ENCODE data around the gene TBC1D14.

The TBC1D14 gene

DNA sequence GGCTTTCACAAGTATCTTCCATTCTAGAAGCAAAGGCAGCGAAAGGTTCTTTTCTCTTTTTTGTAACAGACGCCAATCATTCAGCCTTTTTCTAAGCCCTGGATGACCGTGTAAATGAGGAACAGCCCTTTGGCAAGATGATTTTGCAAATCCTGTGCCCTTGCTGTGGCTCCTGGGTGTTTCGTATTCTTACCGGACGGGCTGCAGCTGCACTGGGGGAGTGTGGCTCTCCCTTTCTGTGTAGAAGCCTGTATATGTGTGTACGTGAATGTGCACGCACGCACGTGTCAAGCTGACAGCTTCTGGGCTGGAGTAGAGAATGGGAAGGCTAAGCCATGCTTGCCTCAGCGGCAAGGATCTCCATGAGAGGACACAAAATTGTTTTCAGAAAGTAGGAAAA is 150.0 kb downstream of the TBC1D14 start:
- Histone ChIP-seq H3K36me3 (ENCODE audit: control insufficient read depth, insufficient read depth, low read length) (peaks cover 75% of the 10 kb centered on the region), H3K4me3 (ENCODE audit: low read depth, low read length) (no peak overlapping the region), H3K27ac (ENCODE audit: low read depth, low read length) (no peak overlapping the region), H3K9me3 (ENCODE audit: control insufficient read depth, insufficient read depth, low read depth, low read length) (no peaks in the 10 kb centered on the region), H3K4me1 (ENCODE audit: control insufficient read depth, insufficient read depth, low read length) (no peaks in the 10 kb centered on the region), H3K9ac (ENCODE audit: low read length) (no peak overlapping the region), H3K27me3 (ENCODE audit: control insufficient read depth, insufficient read depth, low read length) (no peaks in the 10 kb centered on the region)

DNA sequence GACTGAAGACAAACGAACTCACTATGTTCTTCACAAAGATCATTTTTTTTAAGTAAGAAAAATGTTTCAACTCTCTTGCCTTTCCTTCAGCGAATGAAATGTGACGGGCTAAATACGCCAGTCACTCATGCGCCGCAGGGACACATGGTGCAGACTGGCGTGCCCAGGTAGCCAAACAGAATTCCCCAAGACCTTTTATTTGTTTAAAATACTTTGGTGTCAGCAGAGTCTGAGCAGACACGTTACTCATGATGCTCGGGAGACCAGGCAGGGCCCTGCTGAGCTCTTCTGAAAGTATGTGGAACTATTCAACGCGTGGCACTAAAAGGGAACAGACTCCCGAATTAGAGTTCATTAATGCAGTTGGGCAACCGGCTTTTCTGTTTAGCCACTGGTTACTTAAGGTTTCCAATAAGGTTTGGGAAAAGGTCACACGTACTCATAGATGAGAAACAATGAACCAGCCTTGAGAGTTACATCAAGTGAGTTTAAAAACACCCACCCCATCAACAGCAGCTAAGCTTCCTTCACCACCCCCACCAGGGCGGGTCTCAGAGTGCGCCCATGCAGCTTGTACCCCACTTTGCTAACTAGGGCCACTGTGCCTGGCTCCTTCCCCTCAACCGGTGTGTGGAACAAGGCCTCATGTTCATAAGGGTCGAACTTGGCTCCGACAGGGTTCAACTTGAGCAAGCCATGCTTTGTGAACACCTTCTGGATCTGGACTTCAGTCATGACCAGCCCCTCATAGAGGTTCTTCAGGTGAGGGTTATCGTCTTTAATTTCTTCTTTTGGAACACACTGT is 150.9 kb downstream of the TBC1D14 start:
- Histone ChIP-seq H3K36me3 (ENCODE audit: control insufficient read depth, insufficient read depth, low read length) (peaks cover 70% of the 10 kb centered on the region), H3K4me3 (ENCODE audit: low read depth, low read length) (no peak overlapping the region), H3K27me3 (ENCODE audit: control insufficient read depth, insufficient read depth, low read length) (no peaks in the 10 kb centered on the region)

DNA sequence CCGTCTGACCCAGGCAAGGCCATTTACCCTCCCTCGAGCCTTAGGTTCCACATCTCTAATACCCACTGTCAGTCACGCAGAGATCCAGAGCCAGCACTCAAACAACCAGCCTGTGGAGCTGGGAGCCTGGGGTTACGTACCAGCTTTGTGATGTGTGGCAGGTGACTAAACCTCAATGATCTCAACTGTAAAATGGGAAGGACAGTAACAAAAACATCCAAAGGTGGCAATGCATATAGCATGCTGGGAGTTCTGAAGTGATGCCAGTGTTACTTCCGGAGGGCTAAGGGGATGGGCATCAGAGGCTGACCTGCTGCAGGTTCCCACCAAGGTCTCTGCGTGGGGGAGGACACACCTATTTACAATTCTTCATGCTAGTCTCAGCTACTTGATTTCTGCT is 152.2 kb downstream of the TBC1D14 start:
- H3K27ac ChIP-seq (ENCODE audit: low read depth, low read length), result no peak overlapping the region
- no peak overlapping the region for H3K9ac ChIP-seq (ENCODE audit: low read length)
- H3K9me3 ChIP-seq (ENCODE audit: control insufficient read depth, insufficient read depth, low read depth, low read length), result no peaks in the 10 kb centered on the region
- H3K27me3 ChIP-seq (ENCODE audit: control insufficient read depth, insufficient read depth, low read length), result no peaks in the 10 kb centered on the region
- H3K36me3 ChIP-seq (ENCODE audit: control insufficient read depth, insufficient read depth, low read length), result peaks cover 62% of the 10 kb centered on the region
- H3K4me3 ChIP-seq (ENCODE audit: low read depth, low read length), result no peak overlapping the region
- peaks cover 3% of the 10 kb centered on the region; the same call in 1 of the 2 replicates for H3K4me1 ChIP-seq (ENCODE audit: control insufficient read depth, insufficient read depth, low read length)

More for the DNA sequence above, 150.9 kb downstream of the TBC1D14 start:
- Histone ChIP-seq H3K27ac (ENCODE audit: low read depth, low read length) (no peak overlapping the region), H3K9ac (ENCODE audit: low read length) (no peak overlapping the region), H3K4me1 (ENCODE audit: control insufficient read depth, insufficient read depth, low read length) (no peaks in the 10 kb centered on the region), H3K9me3 (ENCODE audit: control insufficient read depth, insufficient read depth, low read depth, low read length) (no peaks in the 10 kb centered on the region)

GRCh38 chr4:7062816-7063215 is 153.2 kb downstream of the TBC1D14 start:
- H3K27me3 ChIP-seq (ENCODE audit: control insufficient read depth, insufficient read depth, low read length), result no peaks in the 10 kb centered on the region
- no peak overlapping the region for H3K4me3 ChIP-seq (ENCODE audit: low read depth, low read length)
- peaks cover 8% of the 10 kb centered on the region; the same call in 1 of the 2 replicates for H3K4me1 ChIP-seq (ENCODE audit: control insufficient read depth, insufficient read depth, low read length)
- H3K27ac ChIP-seq (ENCODE audit: low read depth, low read length), result no peak overlapping the region
- H3K36me3 ChIP-seq (ENCODE audit: control insufficient read depth, insufficient read depth, low read length), result peaks cover 60% of the 10 kb centered on the region
- H3K9me3 ChIP-seq (ENCODE audit: control insufficient read depth, insufficient read depth, low read depth, low read length), result no peaks in the 10 kb centered on the region
- H3K9ac ChIP-seq (ENCODE audit: low read length), result no peak overlapping the region

DNA sequence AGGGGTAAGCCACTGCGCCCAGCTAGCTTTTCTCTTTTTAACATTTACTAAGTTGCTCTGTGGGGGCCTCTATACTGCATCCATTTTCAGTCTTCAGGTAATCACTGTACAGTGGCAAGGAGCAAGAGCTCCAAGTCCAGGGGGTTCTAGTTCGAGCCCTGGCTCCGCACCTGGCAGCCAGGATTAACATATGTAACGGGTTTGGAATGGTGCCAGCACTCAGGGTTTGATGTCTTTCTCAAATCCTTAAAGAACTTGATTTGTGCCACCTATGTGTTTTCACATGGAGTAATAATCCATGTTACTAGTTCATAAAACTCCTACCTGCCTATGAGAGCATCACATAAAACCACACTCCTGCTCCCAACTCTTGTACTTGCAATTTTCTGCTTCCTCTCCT is 153.7 kb downstream of the TBC1D14 start:
- Histone ChIP-seq H3K4me3 (ENCODE audit: low read depth, low read length) (no peak overlapping the region), H3K27ac (ENCODE audit: low read depth, low read length) (no peak overlapping the region), H3K9ac (ENCODE audit: low read length) (no peak overlapping the region), H3K4me1 (ENCODE audit: control insufficient read depth, insufficient read depth, low read length) (peaks cover 8% of the 10 kb centered on the region; the same call in 1 of the 2 replicates), H3K27me3 (ENCODE audit: control insufficient read depth, insufficient read depth, low read length) (no peaks in the 10 kb centered on the region), H3K9me3 (ENCODE audit: control insufficient read depth, insufficient read depth, low read depth, low read length) (no peaks in the 10 kb centered on the region), H3K36me3 (ENCODE audit: control insufficient read depth, insufficient read depth, low read length) (peaks cover 60% of the 10 kb centered on the region)

DNA sequence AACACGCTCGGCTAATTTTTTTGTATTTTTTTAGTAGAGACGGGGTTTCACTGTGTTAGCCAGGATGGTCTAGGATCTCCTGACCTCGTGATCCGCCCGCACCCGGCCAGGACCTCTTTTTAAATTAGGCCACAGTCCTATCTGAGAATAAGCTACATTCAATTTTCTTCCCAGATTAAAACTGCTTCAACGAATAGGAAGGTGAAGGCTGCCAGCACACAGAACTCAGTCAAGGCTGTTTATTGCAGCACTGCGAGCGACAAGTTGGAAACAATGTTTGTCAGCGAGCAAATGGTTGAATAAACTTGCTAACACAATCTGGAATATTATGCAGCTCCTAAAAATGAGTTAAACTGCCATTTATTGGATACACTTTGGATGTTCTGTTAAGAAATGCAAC is 156.4 kb downstream of the TBC1D14 start:
- Histone ChIP-seq H3K27ac (ENCODE audit: low read depth, low read length) (no peak overlapping the region), H3K27me3 (ENCODE audit: control insufficient read depth, insufficient read depth, low read length) (peaks cover 11% of the 10 kb centered on the region), H3K4me3 (ENCODE audit: low read depth, low read length) (no peak overlapping the region), H3K4me1 (ENCODE audit: control insufficient read depth, insufficient read depth, low read length) (peaks cover 14% of the 10 kb centered on the region; the same call in 1 of the 2 replicates), H3K9ac (ENCODE audit: low read length) (no peak overlapping the region), H3K36me3 (ENCODE audit: control insufficient read depth, insufficient read depth, low read length) (peaks cover 35% of the 10 kb centered on the region), H3K9me3 (ENCODE audit: control insufficient read depth, insufficient read depth, low read depth, low read length) (no peaks in the 10 kb centered on the region)

- no peak overlapping the region for H3K9ac ChIP-seq (ENCODE audit: low read length)
- peaks cover 14% of the 10 kb centered on the region; the same call in 1 of the 2 replicates for H3K4me1 ChIP-seq (ENCODE audit: control insufficient read depth, insufficient read depth, low read length)
- H3K27ac ChIP-seq (ENCODE audit: low read depth, low read length), result no peak overlapping the region
- peaks cover 16% of the 10 kb centered on the region for H3K27me3 ChIP-seq (ENCODE audit: control insufficient read depth, insufficient read depth, low read length)
- no peaks in the 10 kb centered on the region for H3K9me3 ChIP-seq (ENCODE audit: control insufficient read depth, insufficient read depth, low read depth, low read length)
- peaks cover 30% of the 10 kb centered on the region for H3K36me3 ChIP-seq (ENCODE audit: control insufficient read depth, insufficient read depth, low read length)
- H3K4me3 ChIP-seq (ENCODE audit: low read depth, low read length), result peak overlapping the region; percentile 91
Observed at GRCh38 chr4:7066493-7066892, 156.9 kb downstream of the TBC1D14 start.

GRCh38 chr4:7067126-7067451 is 157.5 kb downstream of the TBC1D14 start:
- Histone ChIP-seq H3K4me1 (ENCODE audit: control insufficient read depth, insufficient read depth, low read length) (peaks cover 14% of the 10 kb centered on the region; the same call in 1 of the 2 replicates), H3K27ac (ENCODE audit: low read depth, low read length) (no peak overlapping the region), H3K4me3 (ENCODE audit: low read depth, low read length) (peak overlapping the region; percentile 91), H3K36me3 (ENCODE audit: control insufficient read depth, insufficient read depth, low read length) (peaks cover 24% of the 10 kb centered on the region), H3K27me3 (ENCODE audit: control insufficient read depth, insufficient read depth, low read length) (peaks cover 19% of the 10 kb centered on the region), H3K9ac (ENCODE audit: low read length) (peak overlapping the region; percentile 86), H3K9me3 (ENCODE audit: control insufficient read depth, insufficient read depth, low read depth, low read length) (no peaks in the 10 kb centered on the region)

DNA sequence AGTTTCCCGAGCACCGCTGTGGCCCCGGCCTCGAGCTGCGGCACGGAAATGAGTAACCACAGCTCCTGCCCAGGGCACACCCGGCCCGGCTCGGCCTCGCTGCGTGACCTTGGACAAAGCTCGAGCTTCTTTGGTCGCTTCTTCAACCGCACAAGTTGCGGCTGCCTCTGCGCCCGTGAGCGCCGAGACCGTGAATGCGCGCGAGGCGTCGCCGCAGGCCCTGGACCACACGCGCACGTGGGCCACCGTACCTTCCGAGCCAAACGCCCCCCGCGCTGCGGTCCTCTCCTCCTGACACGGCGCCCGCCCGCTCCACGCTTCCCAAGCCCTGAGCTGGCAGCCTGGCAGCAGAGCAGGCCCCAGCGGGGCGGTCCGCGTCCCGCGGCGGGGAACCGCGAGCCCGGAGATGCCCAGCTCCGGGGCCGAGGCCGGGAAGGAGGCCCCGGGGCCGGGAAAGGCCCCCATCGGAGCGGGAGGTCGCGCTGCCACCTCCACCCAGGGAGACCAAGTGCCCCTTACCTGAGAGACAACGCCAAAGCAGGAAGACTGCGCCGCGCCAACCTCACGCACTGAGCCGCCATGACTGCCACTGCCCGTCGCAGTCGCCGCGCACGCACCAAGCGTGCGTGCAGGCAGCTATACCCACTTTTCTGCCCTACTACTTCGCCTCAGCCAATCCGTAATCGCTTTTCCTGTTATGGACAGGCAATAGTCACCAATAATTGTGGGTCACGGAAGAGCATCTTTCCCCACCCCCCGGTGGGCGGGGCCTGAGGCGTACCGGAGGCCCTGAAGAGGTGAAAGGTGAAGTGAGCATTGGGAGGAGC is 158.0 kb downstream of the TBC1D14 start, which contains the start of gene GRPEL1:
TSS of gene GRPEL1 (minus strand) at position 613 of the 827 bp plus-strand sequence. CDS start at position 581, 32 bp downstream.
- Histone ChIP-seq H3K27ac (ENCODE audit: low read depth, low read length) (peak within 1 kb of the TSS; percentile 63; the same call in 1 of the 2 replicates), H3K4me1 (ENCODE audit: control insufficient read depth, insufficient read depth, low read length) (peaks cover 14% of the 10 kb centered on the region; the same call in 1 of the 2 replicates), H3K9ac (ENCODE audit: low read length) (peak within 1 kb of the TSS; percentile 86), H3K27me3 (ENCODE audit: control insufficient read depth, insufficient read depth, low read length) (peaks cover 21% of the 10 kb centered on the region), H3K9me3 (ENCODE audit: control insufficient read depth, insufficient read depth, low read depth, low read length) (no peaks in the 10 kb centered on the region), H3K4me3 (ENCODE audit: low read depth, low read length) (peak within 1 kb of the TSS; percentile 91), H3K36me3 (ENCODE audit: control insufficient read depth, insufficient read depth, low read length) (peaks cover 21% of the 10 kb centered on the region)

GRCh38 chr4:7068279-7068842 is 158.7 kb downstream of the TBC1D14 start:
- Histone ChIP-seq H3K36me3 (ENCODE audit: control insufficient read depth, insufficient read depth, low read length) (peaks cover 14% of the 10 kb centered on the region), H3K9ac (ENCODE audit: low read length) (peak overlapping the region; percentile 56), H3K4me1 (ENCODE audit: control insufficient read depth, insufficient read depth, low read length) (peaks cover 14% of the 10 kb centered on the region; the same call in 1 of the 2 replicates), H3K4me3 (ENCODE audit: low read depth, low read length) (peak overlapping the region; percentile 91), H3K27ac (ENCODE audit: low read depth, low read length) (no peak overlapping the region), H3K27me3 (ENCODE audit: control insufficient read depth, insufficient read depth, low read length) (peaks cover 21% of the 10 kb centered on the region), H3K9me3 (ENCODE audit: control insufficient read depth, insufficient read depth, low read depth, low read length) (no peaks in the 10 kb centered on the region)

All from HUES6 (cell line).